Measurements from ENCODE around the gene CFTR.

DNA sequence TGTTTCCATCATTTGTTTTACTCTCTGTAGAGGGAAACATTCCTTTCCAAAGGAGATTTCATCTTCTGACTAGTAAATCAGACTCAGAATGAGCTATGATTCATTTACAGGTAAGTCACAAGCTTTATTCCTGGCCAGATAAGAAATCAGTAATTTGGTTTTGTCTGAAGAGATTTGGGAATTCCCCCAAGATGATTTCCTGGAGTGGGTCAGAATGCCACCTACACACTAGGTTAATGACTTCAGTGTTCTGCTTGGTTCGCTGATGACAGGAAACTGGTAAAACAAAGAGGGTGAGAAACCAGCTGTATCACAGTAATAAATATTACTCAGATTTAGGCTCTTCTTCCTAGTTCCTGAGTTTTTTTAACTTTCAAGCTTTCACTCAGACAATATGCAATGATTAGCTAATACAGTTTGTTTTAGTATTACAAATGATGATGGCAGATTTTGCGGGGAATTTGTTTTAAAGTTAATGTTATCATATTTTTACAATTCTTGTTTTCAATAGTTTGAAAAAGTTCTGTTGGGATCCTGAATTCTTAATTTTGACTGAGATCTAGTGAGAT, 44.3 kb upstream of the CFTR start:
- TF ChIP-seq, protein P1, sequence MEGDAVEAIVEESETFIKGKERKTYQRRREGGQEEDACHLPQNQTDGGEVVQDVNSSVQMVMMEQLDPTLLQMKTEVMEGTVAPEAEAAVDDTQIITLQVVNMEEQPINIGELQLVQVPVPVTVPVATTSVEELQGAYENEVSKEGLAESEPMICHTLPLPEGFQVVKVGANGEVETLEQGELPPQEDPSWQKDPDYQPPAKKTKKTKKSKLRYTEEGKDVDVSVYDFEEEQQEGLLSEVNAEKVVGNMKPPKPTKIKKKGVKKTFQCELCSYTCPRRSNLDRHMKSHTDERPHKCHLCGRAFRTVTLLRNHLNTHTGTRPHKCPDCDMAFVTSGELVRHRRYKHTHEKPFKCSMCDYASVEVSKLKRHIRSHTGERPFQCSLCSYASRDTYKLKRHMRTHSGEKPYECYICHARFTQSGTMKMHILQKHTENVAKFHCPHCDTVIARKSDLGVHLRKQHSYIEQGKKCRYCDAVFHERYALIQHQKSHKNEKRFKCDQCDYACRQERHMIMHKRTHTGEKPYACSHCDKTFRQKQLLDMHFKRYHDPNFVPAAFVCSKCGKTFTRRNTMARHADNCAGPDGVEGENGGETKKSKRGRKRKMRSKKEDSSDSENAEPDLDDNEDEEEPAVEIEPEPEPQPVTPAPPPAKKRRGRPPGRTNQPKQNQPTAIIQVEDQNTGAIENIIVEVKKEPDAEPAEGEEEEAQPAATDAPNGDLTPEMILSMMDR (conservative IDR thresholded peaks at IDR 0.05 in 1 of 2, IDR thresholded peaks at IDR 0.05 in 1 of 2; ENCODE audit: low read depth in 1 of 2, low read length in 2 of 2) = no peak
- TF ChIP-seq EZH2 (IDR thresholded peaks at IDR 0.05; ENCODE audit: low read length, missing control alignments) = no peak

Measured in fibroblast of lung (primary cell).